ENCODE results near the gene DRC7.

DRC7 gene

DNA sequence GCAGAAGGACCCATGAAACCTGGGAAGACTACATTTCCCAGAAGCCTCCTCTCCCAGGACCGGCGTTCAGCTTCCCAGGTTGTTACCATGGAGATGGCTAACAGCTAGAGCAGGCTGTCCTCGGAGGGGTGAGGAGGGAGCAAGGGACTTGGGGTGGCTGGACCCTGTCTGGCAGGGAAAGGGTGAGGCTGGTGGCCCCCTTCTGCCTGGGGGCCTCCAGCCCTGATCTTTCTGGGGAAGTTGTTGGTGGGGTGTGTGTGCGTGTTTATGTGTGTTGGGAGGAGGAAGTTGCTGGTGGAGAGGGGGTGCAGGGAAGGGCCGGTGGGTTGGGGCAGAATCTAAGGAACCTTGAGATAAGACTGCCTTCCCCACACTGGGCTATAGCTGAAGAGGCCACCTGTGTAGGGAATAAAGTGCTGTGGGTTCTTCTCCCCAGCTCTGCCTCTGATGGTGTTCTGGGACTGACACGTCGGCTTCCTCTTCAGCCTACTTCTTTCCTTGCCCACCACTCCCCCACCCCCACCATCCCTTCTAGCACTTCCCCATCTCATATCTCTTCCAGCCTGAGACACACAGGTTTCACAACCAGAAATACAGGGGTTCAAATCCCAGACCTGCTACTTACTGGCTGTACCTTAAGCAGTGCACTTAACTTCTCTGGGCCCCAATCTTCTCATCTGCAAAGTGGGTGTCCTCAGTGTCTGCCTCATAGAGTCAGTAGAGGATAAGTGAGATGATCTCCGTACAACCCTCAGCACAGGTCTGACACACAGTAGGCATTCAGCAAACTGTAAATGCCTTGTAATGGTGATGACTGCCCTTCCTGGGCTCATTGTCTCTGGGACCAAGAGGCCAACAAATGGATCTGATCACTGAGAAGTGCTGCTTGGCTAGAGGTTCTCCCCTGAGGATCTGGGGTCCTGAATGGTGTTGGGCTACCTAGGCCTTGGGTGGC is at the start of gene DRC7:
DRC7 (plus strand) TSS at position 82 of the 955 bp plus-strand sequence. CDS start 3,144 bp downstream, outside the sequence.
- DNase-seq (ENCODE audit: low spot score): peak; percentile 75

- no peak for DNase-seq (ENCODE audit: low spot score)
Observed at GRCh38 chr16:57645169-57645568, 49.4 kb upstream of the DRC7 start.

GRCh38 chr16:57645691-57646387 is 48.8 kb upstream of the DRC7 start:
- DNase-seq (ENCODE audit: low spot score): no peak

GRCh38 chr16:57646388-57647039 is 48.1 kb upstream of the DRC7 start:
- no peak for DNase-seq (ENCODE audit: low spot score)

- DNase-seq (ENCODE audit: low spot score): no peak
Observed at GRCh38 chr16:57647136-57647875, 47.3 kb upstream of the DRC7 start.

DNA sequence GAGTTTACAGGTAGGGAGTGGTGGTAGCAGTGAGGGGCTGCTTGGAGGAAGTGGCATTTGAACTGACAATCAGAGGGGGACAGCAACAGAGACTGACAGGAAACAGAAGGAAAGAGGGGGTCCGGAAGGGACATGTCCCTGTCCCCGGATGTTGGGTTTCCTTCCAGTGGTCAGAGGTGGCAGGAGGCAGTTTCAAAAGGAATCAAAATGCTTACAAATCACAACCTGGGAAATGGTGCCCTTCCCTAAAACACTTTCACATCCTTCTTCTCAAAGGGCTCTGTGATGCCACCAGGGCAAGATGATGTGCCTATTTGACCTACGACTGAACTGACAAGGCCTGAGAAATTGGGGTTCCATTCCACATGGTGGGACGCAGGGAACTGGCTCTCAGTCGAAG is 46.5 kb upstream of the DRC7 start:
- DNase-seq (ENCODE audit: low spot score): peak; percentile 28

- peak; percentile 88 for DNase-seq (ENCODE audit: low spot score)
Observed at GRCh38 chr16:57648581-57649442, 45.8 kb upstream of the DRC7 start.

GRCh38 chr16:57649443-57649751 is 45.2 kb upstream of the DRC7 start:
- DNase-seq (ENCODE audit: low spot score): no peak

DNA sequence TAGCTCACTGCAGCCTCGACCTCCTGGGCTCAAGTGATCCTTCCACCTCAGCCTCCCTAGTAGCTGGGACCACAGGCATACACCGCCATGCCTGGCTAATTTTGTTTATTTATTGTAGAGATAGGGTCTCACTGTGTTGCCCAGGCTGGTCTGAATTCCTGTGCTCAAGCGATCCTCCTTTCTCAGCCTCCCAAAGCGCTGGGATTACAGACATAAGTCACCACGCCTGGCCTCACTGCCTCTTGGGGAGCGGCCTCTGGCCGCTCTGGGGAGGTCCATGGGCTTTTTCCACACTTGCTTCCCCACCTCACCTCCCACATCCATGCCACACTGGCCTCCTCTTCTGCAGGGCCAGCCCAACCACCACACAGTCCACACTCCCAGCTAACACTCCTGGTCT is 44.8 kb upstream of the DRC7 start:
- DNase-seq (ENCODE audit: low spot score): no peak

GRCh38 chr16:57651344-57652333 is 43.0 kb upstream of the DRC7 start:
- peak; percentile 26 for DNase-seq (ENCODE audit: low spot score)

DNA sequence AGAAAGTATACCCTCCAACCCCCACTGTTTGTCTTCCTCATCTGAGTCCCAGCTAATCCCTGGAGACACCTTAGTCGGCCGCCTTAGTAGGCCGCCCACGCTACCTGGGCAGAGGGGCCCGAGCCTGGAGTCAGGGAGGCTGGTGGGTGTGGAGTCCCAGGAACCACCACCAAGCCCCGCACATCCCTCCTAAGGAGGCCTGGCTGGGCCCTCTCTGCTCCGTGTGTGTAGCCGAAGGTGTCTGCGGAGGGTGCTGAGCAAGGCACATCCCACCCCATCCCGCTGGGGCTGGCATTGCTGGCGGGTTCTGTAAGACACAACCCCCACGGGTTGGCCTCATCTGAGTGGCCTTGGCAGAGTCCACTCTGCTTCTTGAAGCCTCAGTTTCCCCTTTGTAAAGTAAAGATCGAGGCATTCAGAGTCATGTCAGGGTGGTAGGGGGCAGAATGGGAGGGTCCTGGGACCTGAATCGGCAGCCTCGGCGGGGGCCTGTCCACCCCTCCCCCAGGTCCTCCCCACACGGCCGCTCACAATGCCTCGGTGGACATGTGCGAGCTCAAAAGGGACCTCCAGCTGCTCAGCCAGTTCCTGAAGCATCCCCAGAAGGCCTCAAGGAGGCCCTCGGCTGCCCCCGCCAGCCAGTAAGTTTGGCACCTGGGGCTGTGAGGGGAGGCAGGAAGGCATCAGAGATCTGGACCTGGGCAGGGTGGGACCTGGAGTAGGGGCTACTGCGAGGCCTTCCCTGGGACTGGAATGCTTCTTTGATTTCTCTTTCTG is 41.7 kb upstream of the DRC7 start:
- DNase-seq (ENCODE audit: low spot score): no peak

- DNase-seq (ENCODE audit: low spot score): no peak
Observed at GRCh38 chr16:57653936-57654335, 40.7 kb upstream of the DRC7 start.

GRCh38 chr16:57656342-57656955 is 38.2 kb upstream of the DRC7 start:
- DNase-seq (ENCODE audit: low spot score): no peak

GRCh38 chr16:57657228-57657627 is 37.4 kb upstream of the DRC7 start:
- DNase-seq (ENCODE audit: low spot score): no peak

GRCh38 chr16:57658130-57658877 is 36.3 kb upstream of the DRC7 start:
- DNase-seq (ENCODE audit: low spot score): no peak

DNA sequence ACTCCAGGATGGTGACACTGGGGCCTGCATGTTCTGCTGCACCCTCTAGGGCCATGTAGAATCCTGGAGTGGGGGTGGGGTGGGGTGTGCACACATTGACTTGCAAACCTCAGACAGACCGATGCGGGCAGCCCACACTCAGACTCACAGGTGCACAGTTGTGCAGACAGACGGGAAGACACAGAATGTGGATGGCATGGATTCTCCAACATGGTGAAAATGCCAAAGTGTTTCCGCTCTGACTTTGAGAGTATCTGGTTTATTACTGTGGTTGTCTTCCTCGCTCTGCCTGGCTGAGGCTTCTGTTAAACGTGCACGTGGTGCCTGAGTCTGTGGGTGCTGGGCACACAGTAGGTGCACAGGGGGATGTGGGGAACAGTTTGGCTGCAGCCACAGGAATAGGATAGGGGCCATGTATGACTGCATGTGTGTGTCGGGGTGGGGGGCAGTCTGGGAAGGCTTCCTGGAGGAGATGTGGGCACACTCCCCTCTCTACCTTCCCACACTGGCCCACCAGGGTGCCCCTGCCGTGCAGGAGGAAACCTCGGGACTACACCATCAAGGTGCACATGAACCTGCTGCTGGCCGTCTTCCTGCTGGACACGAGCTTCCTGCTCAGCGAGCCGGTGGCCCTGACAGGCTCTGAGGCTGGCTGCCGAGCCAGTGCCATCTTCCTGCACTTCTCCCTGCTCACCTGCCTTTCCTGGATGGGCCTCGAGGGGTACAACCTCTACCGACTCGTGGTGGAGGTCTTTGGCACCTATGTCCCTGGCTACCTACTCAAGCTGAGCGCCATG is 35.5 kb upstream of the DRC7 start:
- no peak for DNase-seq (ENCODE audit: low spot score)
